ENCODE results near the gene KLHL29. TPM values are rescaled to one million over a fixed set of nuclear protein-coding genes. Genes with fewer than 3 reads are reported as not detected.

KLHL29 gene
- total RNA-seq, 1 donor from 2014 or later = 1.6 TPM

GRCh38 chr2:23499439-23499838, 114.5 kb downstream of the KLHL29 start:
- no peak for DNase-seq (ENCODE audit: low spot score)
- intact Hi-C loops (cut with DNase I) = loop anchor here (5.0 kb wide), 2 partner anchors 53 to 118 kb away; no protein-coding TSS in a partner anchor

GRCh38 chr2:23500836-23501235, 115.9 kb downstream of the KLHL29 start:
- intact Hi-C loops (cut with DNase I) = no loop called here
- no peak for DNase-seq (ENCODE audit: low spot score)

- no peak for DNase-seq (ENCODE audit: low spot score)
- intact Hi-C loops (cut with DNase I) = no loop called here
These were observed 117.1 kb downstream of the KLHL29 start for GRCh38 chr2:23502096-23502495.

GRCh38 chr2:23503097-23503496, 118.1 kb downstream of the KLHL29 start:
- DNase-seq (ENCODE audit: low spot score) = no peak
- intact Hi-C loops (cut with DNase I) = no loop called here

GRCh38 chr2:23503682-23504081, 118.7 kb downstream of the KLHL29 start:
- DNase-seq (ENCODE audit: low spot score) = no peak

GRCh38 chr2:23504591-23504990, 119.6 kb downstream of the KLHL29 start:
- intact Hi-C loops (cut with DNase I) = no loop called here
- DNase-seq (ENCODE audit: low spot score) = no peak

More at GRCh38 chr2:23503682-23504081, 118.7 kb downstream of the KLHL29 start:
- intact Hi-C loops (cut with DNase I) = no loop called here

- intact Hi-C loops (cut with DNase I) = no loop called here
These were observed 120.4 kb downstream of the KLHL29 start for GRCh38 chr2:23505218-23505983.

GRCh38 chr2:23505984-23506380, 121.0 kb downstream of the KLHL29 start:
- no peak for DNase-seq (ENCODE audit: low spot score)

More at GRCh38 chr2:23505218-23505983, 120.4 kb downstream of the KLHL29 start:
- no peak for DNase-seq (ENCODE audit: low spot score)

GRCh38 chr2:23506531-23507266, 121.7 kb downstream of the KLHL29 start:
- DNase-seq (ENCODE audit: low spot score) = no peak
- intact Hi-C loops (cut with DNase I) = no loop called here

More at GRCh38 chr2:23505984-23506380, 121.0 kb downstream of the KLHL29 start:
- intact Hi-C loops (cut with DNase I) = no loop called here

- intact Hi-C loops (cut with DNase I) = no loop called here
- no peak for DNase-seq (ENCODE audit: low spot score)
These were observed 122.5 kb downstream of the KLHL29 start for GRCh38 chr2:23507267-23508065.

GRCh38 chr2:23508066-23508390, 123.0 kb downstream of the KLHL29 start:
- no peak for DNase-seq (ENCODE audit: low spot score)
- intact Hi-C loops (cut with DNase I) = no loop called here

- no peak for DNase-seq (ENCODE audit: low spot score)
These were observed 124.1 kb downstream of the KLHL29 start for GRCh38 chr2:23509103-23509502.

GRCh38 chr2:23509596-23510292, 124.8 kb downstream of the KLHL29 start:
- intact Hi-C loops (cut with DNase I) = no loop called here
- no peak for DNase-seq (ENCODE audit: low spot score)

More at GRCh38 chr2:23509103-23509502, 124.1 kb downstream of the KLHL29 start:
- intact Hi-C loops (cut with DNase I) = no loop called here

GRCh38 chr2:23510471-23510870, 125.5 kb downstream of the KLHL29 start:
- DNase-seq (ENCODE audit: low spot score) = no peak

GRCh38 chr2:23512778-23513177, 127.8 kb downstream of the KLHL29 start:
- intact Hi-C loops (cut with DNase I) = no loop called here
- DNase-seq (ENCODE audit: low spot score) = no peak

More at GRCh38 chr2:23510471-23510870, 125.5 kb downstream of the KLHL29 start:
- intact Hi-C loops (cut with DNase I) = no loop called here

- no peak for DNase-seq (ENCODE audit: low spot score)
- intact Hi-C loops (cut with DNase I) = no loop called here
These were observed 128.4 kb downstream of the KLHL29 start for GRCh38 chr2:23513245-23513871.

- intact Hi-C loops (cut with DNase I) = no loop called here
- DNase-seq (ENCODE audit: low spot score) = no peak
These were observed 129.2 kb downstream of the KLHL29 start for GRCh38 chr2:23513872-23514793.

Data from cardiac septum (tissue), 1 donor.